Measurements from ENCODE around the gene CD2BP2. TPM values are rescaled to one million over a fixed set of nuclear protein-coding genes. Genes with fewer than 3 reads are reported as not detected.

The CD2BP2 gene
- total RNA-seq, 4 donors from 2014 or later: 17.4 to 36.4 (median 30.5) TPM

DNA sequence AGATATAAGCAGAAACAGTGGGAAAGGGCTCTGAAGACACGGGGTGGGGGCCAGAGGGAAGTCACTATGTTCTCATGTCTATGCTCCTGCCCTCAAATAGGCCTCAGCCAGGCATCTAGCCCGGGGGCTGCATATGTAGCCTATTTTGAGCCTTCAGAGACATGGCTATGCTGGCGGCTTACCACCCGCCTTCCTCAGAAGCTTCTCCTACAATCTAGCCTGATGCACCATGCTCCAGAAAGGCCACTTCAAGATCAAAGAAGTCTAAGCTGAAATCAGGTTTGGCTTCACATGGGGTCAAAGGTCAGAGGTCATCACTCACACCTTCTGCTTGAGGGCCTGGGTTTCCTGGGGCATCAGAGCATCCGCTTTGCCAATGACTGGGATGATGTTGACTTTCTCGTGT, 25.7 kb upstream of the CD2BP2 start:
- TF ChIP-seq, protein P1, sequence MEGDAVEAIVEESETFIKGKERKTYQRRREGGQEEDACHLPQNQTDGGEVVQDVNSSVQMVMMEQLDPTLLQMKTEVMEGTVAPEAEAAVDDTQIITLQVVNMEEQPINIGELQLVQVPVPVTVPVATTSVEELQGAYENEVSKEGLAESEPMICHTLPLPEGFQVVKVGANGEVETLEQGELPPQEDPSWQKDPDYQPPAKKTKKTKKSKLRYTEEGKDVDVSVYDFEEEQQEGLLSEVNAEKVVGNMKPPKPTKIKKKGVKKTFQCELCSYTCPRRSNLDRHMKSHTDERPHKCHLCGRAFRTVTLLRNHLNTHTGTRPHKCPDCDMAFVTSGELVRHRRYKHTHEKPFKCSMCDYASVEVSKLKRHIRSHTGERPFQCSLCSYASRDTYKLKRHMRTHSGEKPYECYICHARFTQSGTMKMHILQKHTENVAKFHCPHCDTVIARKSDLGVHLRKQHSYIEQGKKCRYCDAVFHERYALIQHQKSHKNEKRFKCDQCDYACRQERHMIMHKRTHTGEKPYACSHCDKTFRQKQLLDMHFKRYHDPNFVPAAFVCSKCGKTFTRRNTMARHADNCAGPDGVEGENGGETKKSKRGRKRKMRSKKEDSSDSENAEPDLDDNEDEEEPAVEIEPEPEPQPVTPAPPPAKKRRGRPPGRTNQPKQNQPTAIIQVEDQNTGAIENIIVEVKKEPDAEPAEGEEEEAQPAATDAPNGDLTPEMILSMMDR (IDR thresholded peaks at IDR 0.05; ENCODE audit: low read depth): no peak

DNA sequence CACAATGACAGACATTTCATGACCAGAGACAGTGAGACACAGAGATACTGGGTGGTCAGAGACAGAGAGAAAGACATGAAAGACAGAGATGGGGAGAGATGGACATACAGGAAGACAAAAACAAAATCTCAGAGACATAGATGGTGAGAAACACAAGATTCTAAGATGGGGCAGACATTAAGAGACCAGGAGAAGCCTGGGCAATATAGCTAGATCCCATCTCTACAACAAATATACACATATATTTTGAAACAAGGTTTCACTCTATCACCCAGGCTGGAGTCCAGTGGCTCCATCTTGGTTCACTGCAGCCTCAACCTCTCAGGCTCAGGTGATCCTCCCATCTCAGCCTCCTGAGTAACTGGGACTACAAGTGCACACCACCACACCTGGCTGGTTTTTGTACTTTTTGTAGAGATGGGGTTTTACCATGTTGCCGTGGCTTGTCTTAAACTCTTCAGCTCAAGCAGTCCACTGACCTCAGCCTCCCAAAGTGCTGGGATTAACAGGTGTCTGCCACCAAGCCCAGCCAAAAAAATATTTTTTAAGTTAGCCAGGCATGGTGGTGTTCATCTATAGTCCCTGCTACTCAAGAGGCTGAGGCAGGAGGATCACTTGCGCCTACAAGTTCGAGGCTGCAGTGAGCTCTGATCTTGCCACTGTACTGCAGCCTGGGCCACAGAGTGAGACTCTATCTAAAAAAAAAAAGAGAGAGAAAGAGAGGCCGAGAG, 25.1 kb upstream of the CD2BP2 start:
- TF ChIP-seq, protein P1 (IDR thresholded peaks at IDR 0.05; ENCODE audit: low read depth): no peak

DNA sequence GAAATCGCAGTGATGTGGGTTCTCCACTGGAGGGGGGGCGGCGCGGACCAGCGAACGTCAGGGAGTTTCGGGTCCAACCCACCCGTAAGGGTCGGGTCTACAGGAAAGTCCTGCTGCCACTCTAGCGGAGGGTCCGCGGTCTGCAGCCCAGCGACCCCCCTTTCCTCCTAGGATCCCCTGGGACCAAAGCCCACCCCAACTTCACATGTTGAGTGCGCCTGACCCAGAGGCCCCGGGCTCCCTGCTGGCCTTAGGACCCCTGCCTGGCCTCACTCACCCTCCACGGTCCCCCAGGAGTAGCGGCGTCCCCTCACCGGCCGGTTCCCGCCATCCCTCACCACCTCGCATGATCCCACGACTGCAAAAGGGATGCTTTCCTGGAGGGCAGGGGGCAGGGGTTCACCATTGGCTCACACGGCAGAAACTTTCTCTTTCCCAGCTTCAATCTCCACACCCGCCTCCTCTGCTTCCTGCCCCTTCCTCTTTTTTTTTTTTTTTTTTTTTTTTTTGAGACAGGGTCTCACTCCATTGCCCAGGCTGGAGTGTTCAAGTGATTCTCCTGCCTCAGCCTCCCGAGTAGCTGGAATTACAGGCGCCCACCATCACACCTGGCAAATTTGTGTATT, 24.2 kb upstream of the CD2BP2 start:
- TF ChIP-seq, protein P1 (IDR thresholded peaks at IDR 0.05; ENCODE audit: low read depth): no peak

DNA sequence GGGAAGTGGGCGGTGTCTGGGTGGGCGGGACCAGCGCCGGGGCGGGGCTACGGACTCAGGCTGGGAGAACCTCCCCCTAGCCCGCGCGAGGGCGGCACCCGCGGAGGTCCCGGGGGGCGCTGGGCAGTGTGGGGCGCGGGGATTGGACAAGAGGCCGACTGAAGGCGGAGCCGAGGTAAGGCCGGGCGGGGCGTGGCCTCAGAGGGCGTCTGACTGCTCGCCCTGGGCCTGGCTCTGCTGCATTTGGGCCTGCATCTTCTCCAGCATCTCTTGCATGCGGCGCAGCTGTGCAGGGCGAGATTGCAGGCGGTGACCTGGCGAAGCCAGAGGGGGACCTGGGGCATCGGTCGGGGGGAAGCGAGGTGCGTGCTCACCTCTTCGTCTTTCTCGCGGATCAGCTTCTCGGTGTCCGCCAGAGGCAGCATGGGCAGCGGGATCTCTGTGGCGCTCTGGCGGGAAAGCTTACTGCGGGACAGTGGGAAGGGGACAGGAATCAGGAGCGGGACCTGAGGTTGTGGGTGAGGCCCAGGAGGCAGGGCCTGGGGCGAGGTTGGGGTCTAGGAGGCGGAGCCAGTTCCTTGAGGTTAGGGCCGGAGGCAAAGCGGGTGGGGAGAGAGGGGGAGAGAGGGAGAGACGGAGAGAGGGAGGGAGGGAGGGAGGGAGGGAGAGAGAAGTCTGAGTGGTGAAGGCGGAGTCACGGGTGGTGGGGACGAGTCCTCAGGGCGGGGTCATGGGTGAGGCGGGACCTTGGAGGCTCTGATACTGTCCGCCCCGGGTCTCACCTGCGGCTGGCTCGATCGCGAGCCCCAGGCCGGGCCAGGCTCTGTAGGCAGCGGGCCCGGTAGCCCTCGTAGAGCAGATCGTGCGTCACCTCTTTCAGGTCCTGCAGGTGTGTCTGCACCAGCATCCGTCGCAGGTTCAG, 23.4 kb upstream of the CD2BP2 start:
- TF ChIP-seq, protein P1 (IDR thresholded peaks at IDR 0.05; ENCODE audit: low read depth): no peak

DNA sequence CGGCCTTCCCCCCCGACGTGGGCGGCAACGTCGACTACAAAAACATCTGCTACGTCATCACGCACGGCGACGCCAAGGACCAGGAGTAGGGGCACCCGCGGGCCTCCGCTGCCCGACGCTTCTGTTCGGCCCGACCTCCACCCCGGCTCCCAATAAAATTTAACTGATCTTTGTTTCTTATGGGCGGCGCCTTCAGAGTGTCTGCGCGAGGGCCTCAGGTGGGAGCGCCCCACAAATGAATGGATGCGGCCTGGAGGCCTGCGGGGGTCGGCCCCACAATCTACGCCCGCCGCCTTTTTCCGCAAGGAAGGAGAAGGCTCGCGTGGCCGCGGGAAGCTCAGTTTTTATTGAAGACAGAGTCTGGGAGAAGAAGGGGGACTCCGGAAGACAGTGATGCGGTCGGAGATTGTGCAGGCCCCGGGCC, 22.7 kb upstream of the CD2BP2 start:
- TF ChIP-seq, protein P1 (IDR thresholded peaks at IDR 0.05; ENCODE audit: low read depth): no peak

DNA sequence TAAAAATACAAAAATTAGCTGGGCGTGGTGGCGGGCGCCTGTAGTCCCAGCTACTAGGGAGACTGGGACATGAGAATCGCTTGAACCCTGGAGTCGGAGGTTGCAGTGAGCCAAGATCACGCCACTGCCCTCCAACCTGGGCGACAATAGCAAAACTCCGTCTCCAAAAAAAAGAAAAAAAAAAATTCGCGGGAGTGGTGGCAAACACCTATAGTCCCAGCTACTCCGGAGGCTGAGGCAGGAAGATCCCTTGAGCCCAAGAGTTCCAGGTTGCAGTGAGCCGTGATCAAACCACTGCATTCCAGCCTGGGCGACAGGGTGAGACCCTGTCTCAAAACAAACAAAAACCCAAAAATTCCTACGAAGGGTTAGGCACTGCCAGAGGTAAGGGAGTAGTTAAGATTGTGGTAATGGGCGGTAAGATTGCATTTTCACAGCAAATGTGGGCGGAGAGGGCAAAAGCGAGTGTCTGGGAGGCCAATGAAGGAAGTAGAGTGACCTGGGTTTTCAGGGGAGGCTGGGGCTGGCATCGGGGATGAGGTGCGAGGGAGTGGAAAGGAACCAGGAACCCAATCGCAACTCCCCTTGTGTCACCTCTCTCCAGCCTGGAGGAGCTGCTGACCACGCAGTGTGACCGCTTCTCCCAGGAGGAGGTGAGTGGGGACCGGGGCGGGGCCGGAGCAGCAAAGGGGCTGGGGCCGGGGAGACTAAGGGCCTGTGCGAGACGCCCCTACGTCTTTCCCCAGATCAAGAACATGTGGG, 22.1 kb upstream of the CD2BP2 start:
- TF ChIP-seq, protein P1 (IDR thresholded peaks at IDR 0.05; ENCODE audit: low read depth): no peak
